ENCODE results near the gene RCSD1. TPM values are rescaled to one million over a fixed set of nuclear protein-coding genes. Genes with fewer than 3 reads are reported as not detected.

The RCSD1 gene, protein sequence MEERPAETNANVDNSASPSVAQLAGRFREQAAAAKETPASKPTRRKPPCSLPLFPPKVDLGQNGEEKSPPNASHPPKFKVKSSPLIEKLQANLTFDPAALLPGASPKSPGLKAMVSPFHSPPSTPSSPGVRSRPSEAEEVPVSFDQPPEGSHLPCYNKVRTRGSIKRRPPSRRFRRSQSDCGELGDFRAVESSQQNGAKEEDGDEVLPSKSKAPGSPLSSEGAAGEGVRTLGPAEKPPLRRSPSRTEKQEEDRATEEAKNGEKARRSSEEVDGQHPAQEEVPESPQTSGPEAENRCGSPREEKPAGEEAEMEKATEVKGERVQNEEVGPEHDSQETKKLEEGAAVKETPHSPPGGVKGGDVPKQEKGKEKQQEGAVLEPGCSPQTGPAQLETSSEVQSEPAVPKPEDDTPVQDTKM
- 68.5 TPM for polyA plus RNA-seq (2012; ENCODE audit: missing spikeins)

GRCh38 chr1:167629681-167630567 is at the start of gene RCSD1:
RCSD1 (plus strand) TSS chr1:167630232; CDS start chr1:167630424, 192 bp downstream.
- peak; percentile 78 for TF ChIP-seq POLR2A (IDR thresholded peaks at IDR 0.05; ENCODE audit: low read depth, low read length)
- TF ChIP-seq TAF1 (IDR thresholded peaks at IDR 0.05; ENCODE audit: borderline replicate concordance, low read depth, low read length): peak; percentile 58; the same call in 1 of the 2 replicates
- TF ChIP-seq POLR2AphosphoS5 (IDR thresholded peaks at IDR 0.05; ENCODE audit: low read depth, low read length): peak; percentile 63; the same call in 1 of the 2 replicates
- FAIRE-seq: peak; percentile 87
- peak; percentile 67 for DNase-seq (ENCODE audit: insufficient read length)

DNA sequence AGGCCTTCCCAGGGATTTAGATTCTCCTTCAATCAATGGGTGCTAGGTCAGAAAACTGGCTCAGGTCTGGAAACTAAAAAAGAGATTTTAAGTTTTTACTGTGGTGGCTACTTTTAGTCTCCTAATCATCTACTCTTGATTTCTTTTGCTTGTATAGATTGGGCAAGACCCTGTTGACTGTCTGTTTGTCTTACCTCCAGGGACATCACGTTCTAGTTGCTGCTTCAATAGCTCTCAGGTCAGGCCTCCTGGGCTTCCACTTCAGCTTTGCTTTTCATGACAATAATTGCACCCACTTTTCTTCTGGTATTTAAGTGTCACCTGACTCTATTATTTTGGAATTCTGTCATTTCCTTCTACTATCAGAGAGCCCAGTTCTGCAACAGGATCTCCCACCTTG is 48.0 kb upstream of the RCSD1 start:
- no peak for TF ChIP-seq POLR2AphosphoS5 (IDR thresholded peaks at IDR 0.05; ENCODE audit: low read depth, low read length)
- TF ChIP-seq POLR2A (IDR thresholded peaks at IDR 0.05; ENCODE audit: low read depth, low read length): no peak
- no peak for TF ChIP-seq TAF1 (IDR thresholded peaks at IDR 0.05; ENCODE audit: borderline replicate concordance, low read depth, low read length)
- DNase-seq (ENCODE audit: insufficient read length) (no peak), FAIRE-seq (no peak)

- FAIRE-seq (no peak), DNase-seq (ENCODE audit: insufficient read length) (no peak)
- no peak for TF ChIP-seq POLR2A (IDR thresholded peaks at IDR 0.05; ENCODE audit: low read depth, low read length)
- no peak for TF ChIP-seq TAF1 (IDR thresholded peaks at IDR 0.05; ENCODE audit: borderline replicate concordance, low read depth, low read length)
- no peak for TF ChIP-seq POLR2AphosphoS5 (IDR thresholded peaks at IDR 0.05; ENCODE audit: low read depth, low read length)
Measured at GRCh38 chr1:167582722-167583121, 47.3 kb upstream of the RCSD1 start.

- no peak for DNase-seq (ENCODE audit: insufficient read length)
- FAIRE-seq: no peak
- TF ChIP-seq TAF1 (IDR thresholded peaks at IDR 0.05; ENCODE audit: borderline replicate concordance, low read depth, low read length) (no peak), POLR2AphosphoS5 (IDR thresholded peaks at IDR 0.05; ENCODE audit: low read depth, low read length) (no peak), POLR2A (IDR thresholded peaks at IDR 0.05; ENCODE audit: low read depth, low read length) (no peak)
Measured at GRCh38 chr1:167584581-167584980, 45.5 kb upstream of the RCSD1 start.

DNA sequence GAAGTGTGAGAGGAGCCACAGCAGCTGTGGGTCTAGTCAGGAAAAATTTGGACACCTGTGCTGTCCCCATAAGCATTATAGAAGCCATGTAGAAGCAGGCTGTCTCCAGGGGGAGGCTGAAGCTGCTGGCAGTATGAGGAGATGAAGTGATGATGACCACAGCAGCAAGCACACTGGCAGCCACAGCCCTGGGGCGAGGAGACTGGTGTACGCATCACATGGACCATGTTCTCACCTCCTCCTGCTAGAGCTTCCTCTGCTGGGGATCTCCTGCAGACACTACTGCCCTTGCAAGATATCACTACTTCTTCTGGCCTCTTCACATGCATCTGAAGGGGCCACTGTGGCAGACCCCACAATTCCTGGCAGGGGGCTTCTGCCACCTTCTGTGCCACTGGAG is 42.7 kb upstream of the RCSD1 start:
- no peak for TF ChIP-seq TAF1 (IDR thresholded peaks at IDR 0.05; ENCODE audit: borderline replicate concordance, low read depth, low read length)
- no peak for TF ChIP-seq POLR2A (IDR thresholded peaks at IDR 0.05; ENCODE audit: low read depth, low read length)
- no peak for TF ChIP-seq POLR2AphosphoS5 (IDR thresholded peaks at IDR 0.05; ENCODE audit: low read depth, low read length)
- no peak for DNase-seq (ENCODE audit: insufficient read length)
- FAIRE-seq: peak; percentile 5

- FAIRE-seq (no peak), DNase-seq (ENCODE audit: insufficient read length) (no peak)
- TF ChIP-seq POLR2AphosphoS5 (IDR thresholded peaks at IDR 0.05; ENCODE audit: low read depth, low read length) (no peak), POLR2A (IDR thresholded peaks at IDR 0.05; ENCODE audit: low read depth, low read length) (no peak), TAF1 (IDR thresholded peaks at IDR 0.05; ENCODE audit: borderline replicate concordance, low read depth, low read length) (no peak)
Measured at GRCh38 chr1:167587872-167588271, 42.2 kb upstream of the RCSD1 start.

GRCh38 chr1:167588361-167588760 is 41.7 kb upstream of the RCSD1 start:
- TF ChIP-seq POLR2A (IDR thresholded peaks at IDR 0.05; ENCODE audit: low read depth, low read length) (no peak), POLR2AphosphoS5 (IDR thresholded peaks at IDR 0.05; ENCODE audit: low read depth, low read length) (no peak), TAF1 (IDR thresholded peaks at IDR 0.05; ENCODE audit: borderline replicate concordance, low read depth, low read length) (no peak)
- DNase-seq (ENCODE audit: insufficient read length) (no peak), FAIRE-seq (no peak)

DNA sequence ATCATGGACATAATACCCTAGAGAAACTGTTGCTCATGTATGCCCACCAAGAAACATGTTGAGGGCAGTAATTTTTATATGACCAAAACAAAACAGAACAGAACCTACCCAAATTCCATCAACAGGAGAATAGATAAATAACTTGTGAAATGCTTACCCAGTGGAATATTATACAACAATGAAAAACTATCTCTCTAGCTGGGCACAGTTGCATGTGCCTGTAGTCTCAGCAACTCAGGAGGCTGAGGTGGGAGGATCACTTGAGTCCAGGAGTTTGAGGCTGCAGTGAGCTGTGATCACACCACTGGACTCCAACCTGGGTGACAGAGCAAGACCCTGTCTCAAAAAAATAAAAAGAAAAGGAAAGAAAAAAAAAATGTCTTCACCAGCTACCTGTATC is 37.6 kb upstream of the RCSD1 start:
- DNase-seq (ENCODE audit: insufficient read length) (no peak), FAIRE-seq (no peak)
- TF ChIP-seq POLR2A (IDR thresholded peaks at IDR 0.05; ENCODE audit: low read depth, low read length) (no peak), TAF1 (IDR thresholded peaks at IDR 0.05; ENCODE audit: borderline replicate concordance, low read depth, low read length) (no peak), POLR2AphosphoS5 (IDR thresholded peaks at IDR 0.05; ENCODE audit: low read depth, low read length) (no peak)

- FAIRE-seq: no peak
- TF ChIP-seq TAF1 (IDR thresholded peaks at IDR 0.05; ENCODE audit: borderline replicate concordance, low read depth, low read length) (no peak), POLR2A (IDR thresholded peaks at IDR 0.05; ENCODE audit: low read depth, low read length) (no peak), POLR2AphosphoS5 (IDR thresholded peaks at IDR 0.05; ENCODE audit: low read depth, low read length) (no peak)
- no peak for DNase-seq (ENCODE audit: insufficient read length)
Measured at GRCh38 chr1:167593860-167594259, 36.2 kb upstream of the RCSD1 start.

DNA sequence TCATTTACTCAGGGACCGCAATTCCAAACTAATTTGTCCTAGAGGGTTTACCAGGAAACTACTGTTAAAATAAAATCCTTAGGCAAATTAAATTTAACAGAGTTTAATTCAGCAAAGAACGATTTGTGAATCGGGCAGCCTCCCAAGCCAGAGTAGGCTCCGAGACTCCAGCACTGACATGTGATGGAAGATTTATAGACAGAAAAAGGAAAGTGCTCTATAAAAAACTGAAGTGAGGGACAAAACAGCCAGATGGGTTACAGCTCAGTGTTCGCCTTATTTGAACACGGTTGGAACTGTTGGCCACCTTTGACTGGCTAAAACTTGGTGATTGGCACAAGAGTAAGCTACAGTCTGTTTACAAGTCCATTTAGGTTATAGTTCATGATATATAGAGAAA is 35.2 kb upstream of the RCSD1 start:
- FAIRE-seq: no peak
- no peak for TF ChIP-seq POLR2A (IDR thresholded peaks at IDR 0.05; ENCODE audit: low read depth, low read length)
- no peak for TF ChIP-seq POLR2AphosphoS5 (IDR thresholded peaks at IDR 0.05; ENCODE audit: low read depth, low read length)
- TF ChIP-seq TAF1 (IDR thresholded peaks at IDR 0.05; ENCODE audit: borderline replicate concordance, low read depth, low read length): no peak

GRCh38 chr1:167599957-167600581 is 30.0 kb upstream of the RCSD1 start:
- FAIRE-seq: peak; percentile 87
- no peak for TF ChIP-seq POLR2A (IDR thresholded peaks at IDR 0.05; ENCODE audit: low read depth, low read length)
- TF ChIP-seq TAF1 (IDR thresholded peaks at IDR 0.05; ENCODE audit: borderline replicate concordance, low read depth, low read length): no peak
- TF ChIP-seq POLR2AphosphoS5 (IDR thresholded peaks at IDR 0.05; ENCODE audit: low read depth, low read length): no peak
- peak; percentile 22 for DNase-seq (ENCODE audit: insufficient read length)

More for the DNA sequence above, 35.2 kb upstream of the RCSD1 start:
- no peak for DNase-seq (ENCODE audit: insufficient read length)

Data from GM12892 (cell line).